ENCODE data around the gene DVL2.

Gene DVL2

GRCh38 chr17:7208754-7209460 lies 25.4 kb downstream of the DVL2 start:
- Histone ChIP-seq H3K4me1 (ENCODE audit: control insufficient read depth, insufficient read depth, low read length) (peaks cover 17% of the 10 kb centered on the region), H3K9me3 (ENCODE audit: control insufficient read depth, insufficient read depth, low read length) (no peaks in the 10 kb centered on the region), H3K27me3 (ENCODE audit: control insufficient read depth, insufficient read depth, low read length) (no peaks in the 10 kb centered on the region), H3K4me3 (ENCODE audit: low read length) (no peak overlapping the region), H3K36me3 (ENCODE audit: control insufficient read depth, insufficient read depth, low read length) (0 out of 2 replicates have a peak, but pooled peaks cover 1% of the 10 kb centered on the region), H3K27ac (ENCODE audit: low read length) (no peak overlapping the region)
- no CpG with 5 or more reads among the region's 9 CpGs for WGBS (ENCODE audit: insufficient coverage, insufficient read length)
- no peak for DNase-seq (ENCODE audit: low read depth, low spot score)

GRCh38 chr17:7208027-7208571 lies 26.2 kb downstream of the DVL2 start:
- Histone ChIP-seq H3K36me3 (ENCODE audit: control insufficient read depth, insufficient read depth, low read length) (peaks cover 8% of the 10 kb centered on the region; the same call in 1 of the 2 replicates), H3K27ac (ENCODE audit: low read length) (no peak overlapping the region), H3K4me3 (ENCODE audit: low read length) (peak overlapping the region; percentile 14; the same call in 1 of the 2 replicates), H3K4me1 (ENCODE audit: control insufficient read depth, insufficient read depth, low read length) (peaks cover 17% of the 10 kb centered on the region), H3K27me3 (ENCODE audit: control insufficient read depth, insufficient read depth, low read length) (no peaks in the 10 kb centered on the region), H3K9me3 (ENCODE audit: control insufficient read depth, insufficient read depth, low read length) (no peaks in the 10 kb centered on the region)
- WGBS (ENCODE audit: insufficient coverage, insufficient read length) = no CpG with 5 or more reads among the region's 21 CpGs
- DNase-seq (ENCODE audit: low read depth, low spot score) = no peak

- Histone ChIP-seq H3K36me3 (ENCODE audit: control insufficient read depth, insufficient read depth, low read length) (peaks cover 14% of the 10 kb centered on the region; the same call in 1 of the 2 replicates), H3K9me3 (ENCODE audit: control insufficient read depth, insufficient read depth, low read length) (no peaks in the 10 kb centered on the region), H3K4me3 (ENCODE audit: low read length) (no peak overlapping the region; the same call in 1 of the 2 replicates), H3K27ac (ENCODE audit: low read length) (no peak overlapping the region), H3K4me1 (ENCODE audit: control insufficient read depth, insufficient read depth, low read length) (peaks cover 17% of the 10 kb centered on the region), H3K27me3 (ENCODE audit: control insufficient read depth, insufficient read depth, low read length) (no peaks in the 10 kb centered on the region)
- WGBS (ENCODE audit: insufficient coverage, insufficient read length) = no CpG with 5 or more reads among the region's 24 CpGs
- no peak for DNase-seq (ENCODE audit: low read depth, low spot score)
Observed at GRCh38 chr17:7207120-7208001, 27.0 kb downstream of the DVL2 start.

GRCh38 chr17:7205561-7205960 lies 28.8 kb downstream of the DVL2 start:
- no peak overlapping the region for H3K27ac ChIP-seq (ENCODE audit: low read length)
- 100% methylated on average over 1 of the region's 15 CpGs for WGBS (ENCODE audit: insufficient coverage, insufficient read length)
- peaks cover 17% of the 10 kb centered on the region for H3K4me1 ChIP-seq (ENCODE audit: control insufficient read depth, insufficient read depth, low read length)
- H3K9me3 ChIP-seq (ENCODE audit: control insufficient read depth, insufficient read depth, low read length) = no peaks in the 10 kb centered on the region
- H3K27me3 ChIP-seq (ENCODE audit: control insufficient read depth, insufficient read depth, low read length) = no peaks in the 10 kb centered on the region
- DNase-seq (ENCODE audit: low read depth, low spot score) = no peak
- peak overlapping the region; percentile 49; the same call in 1 of the 2 replicates for H3K4me3 ChIP-seq (ENCODE audit: low read length)
- peaks cover 14% of the 10 kb centered on the region; the same call in 1 of the 2 replicates for H3K36me3 ChIP-seq (ENCODE audit: control insufficient read depth, insufficient read depth, low read length)

- peaks cover 14% of the 10 kb centered on the region; the same call in 1 of the 2 replicates for H3K36me3 ChIP-seq (ENCODE audit: control insufficient read depth, insufficient read depth, low read length)
- peaks cover 17% of the 10 kb centered on the region for H3K4me1 ChIP-seq (ENCODE audit: control insufficient read depth, insufficient read depth, low read length)
- WGBS (ENCODE audit: insufficient coverage, insufficient read length) = no CpG with 5 or more reads among the region's 34 CpGs
- no peak overlapping the region for H3K27ac ChIP-seq (ENCODE audit: low read length)
- DNase-seq (ENCODE audit: low read depth, low spot score) = peak; percentile 89
- H3K9me3 ChIP-seq (ENCODE audit: control insufficient read depth, insufficient read depth, low read length) = no peaks in the 10 kb centered on the region
- no peaks in the 10 kb centered on the region for H3K27me3 ChIP-seq (ENCODE audit: control insufficient read depth, insufficient read depth, low read length)
- H3K4me3 ChIP-seq (ENCODE audit: low read length) = peak overlapping the region; percentile 49; the same call in 1 of the 2 replicates
Observed at GRCh38 chr17:7204828-7205461, 29.4 kb downstream of the DVL2 start.

- no peak for DNase-seq (ENCODE audit: low read depth, low spot score)
- H3K27ac ChIP-seq (ENCODE audit: low read length) = no peak overlapping the region
- H3K36me3 ChIP-seq (ENCODE audit: control insufficient read depth, insufficient read depth, low read length) = peaks cover 14% of the 10 kb centered on the region; the same call in 1 of the 2 replicates
- no CpG with 5 or more reads among the region's 15 CpGs for WGBS (ENCODE audit: insufficient coverage, insufficient read length)
- H3K9me3 ChIP-seq (ENCODE audit: control insufficient read depth, insufficient read depth, low read length) = no peaks in the 10 kb centered on the region
- no peak overlapping the region; the same call in 1 of the 2 replicates for H3K4me3 ChIP-seq (ENCODE audit: low read length)
- no peaks in the 10 kb centered on the region for H3K27me3 ChIP-seq (ENCODE audit: control insufficient read depth, insufficient read depth, low read length)
- H3K4me1 ChIP-seq (ENCODE audit: control insufficient read depth, insufficient read depth, low read length) = peaks cover 17% of the 10 kb centered on the region
Observed at GRCh38 chr17:7204336-7204735, 30.0 kb downstream of the DVL2 start.

- WGBS (ENCODE audit: insufficient coverage, insufficient read length) = no CpG with 5 or more reads among the region's 16 CpGs
- DNase-seq (ENCODE audit: low read depth, low spot score) = no peak
- H3K27ac ChIP-seq (ENCODE audit: low read length) = no peak overlapping the region
- no peaks in the 10 kb centered on the region for H3K9me3 ChIP-seq (ENCODE audit: control insufficient read depth, insufficient read depth, low read length)
- H3K4me1 ChIP-seq (ENCODE audit: control insufficient read depth, insufficient read depth, low read length) = peaks cover 9% of the 10 kb centered on the region
- no peak overlapping the region for H3K4me3 ChIP-seq (ENCODE audit: low read length)
- H3K36me3 ChIP-seq (ENCODE audit: control insufficient read depth, insufficient read depth, low read length) = peaks cover 14% of the 10 kb centered on the region; the same call in 1 of the 2 replicates
- H3K27me3 ChIP-seq (ENCODE audit: control insufficient read depth, insufficient read depth, low read length) = no peaks in the 10 kb centered on the region
Observed at GRCh38 chr17:7203391-7203790, 30.9 kb downstream of the DVL2 start.

- H3K9me3 ChIP-seq (ENCODE audit: control insufficient read depth, insufficient read depth, low read length) = no peaks in the 10 kb centered on the region
- no peak for DNase-seq (ENCODE audit: low read depth, low spot score)
- H3K27me3 ChIP-seq (ENCODE audit: control insufficient read depth, insufficient read depth, low read length) = no peaks in the 10 kb centered on the region
- H3K4me1 ChIP-seq (ENCODE audit: control insufficient read depth, insufficient read depth, low read length) = no peaks in the 10 kb centered on the region; the same call in 1 of the 2 replicates
- WGBS (ENCODE audit: insufficient coverage, insufficient read length) = no CpG with 5 or more reads among the region's 22 CpGs
- peaks cover 32% of the 10 kb centered on the region for H3K36me3 ChIP-seq (ENCODE audit: control insufficient read depth, insufficient read depth, low read length)
- no peak overlapping the region for H3K4me3 ChIP-seq (ENCODE audit: low read length)
- H3K27ac ChIP-seq (ENCODE audit: low read length) = no peak overlapping the region
Observed at GRCh38 chr17:7196651-7197401, 37.5 kb downstream of the DVL2 start.

- no peak overlapping the region for H3K4me3 ChIP-seq (ENCODE audit: low read length)
- WGBS (ENCODE audit: insufficient coverage, insufficient read length) = no CpG with 5 or more reads among the region's 12 CpGs
- H3K27me3 ChIP-seq (ENCODE audit: control insufficient read depth, insufficient read depth, low read length) = no peaks in the 10 kb centered on the region
- no peak for DNase-seq (ENCODE audit: low read depth, low spot score)
- no peaks in the 10 kb centered on the region; the same call in 1 of the 2 replicates for H3K4me1 ChIP-seq (ENCODE audit: control insufficient read depth, insufficient read depth, low read length)
- no peak overlapping the region for H3K27ac ChIP-seq (ENCODE audit: low read length)
- H3K9me3 ChIP-seq (ENCODE audit: control insufficient read depth, insufficient read depth, low read length) = no peaks in the 10 kb centered on the region
- H3K36me3 ChIP-seq (ENCODE audit: control insufficient read depth, insufficient read depth, low read length) = peaks cover 32% of the 10 kb centered on the region
Observed at GRCh38 chr17:7195971-7196370, 38.3 kb downstream of the DVL2 start.

Data from iPS DF 6.9 (cell line).